HG02571 (cell line): Measurements from ENCODE around the gene ARV1.
"Not testable (repeated sequence)": the region's sequence is repeated elsewhere in the genome, so short reads cannot be mapped to it uniquely, and the experiment has no call there.

Source experiments
- ATAC-seq: cut with Tn5 transposase; IDR thresholded peaks from one replicate; pipeline ENCODE4 v1.9.1; 2021; ENCODE audit warnings: mild to moderate bottlenecking, moderate library complexity; ENCODE audit not compliant: unreplicated experiment

Gene ARV1

GRCh38 chr1:230976360-230976759 lies 2.5 kb upstream of the ARV1 start:
- ATAC-seq: no peak

GRCh38 chr1:230976825-230977747 lies 1.8 kb upstream of the ARV1 start:
- no peak for ATAC-seq

- peak; percentile 6 for ATAC-seq
Measured at GRCh38 chr1:230977761-230978490, 968 bp upstream of the ARV1 start.

- no peak for ATAC-seq
Measured at GRCh38 chr1:230979389-230979716, 459 bp downstream of the ARV1 start.

- no peak for ATAC-seq
Measured at GRCh38 chr1:230979952-230980351, 1.1 kb downstream of the ARV1 start.

GRCh38 chr1:230982696-230983095 lies 3.8 kb downstream of the ARV1 start:
- no peak for ATAC-seq

GRCh38 chr1:230983811-230984210 lies 4.9 kb downstream of the ARV1 start:
- ATAC-seq: no peak

- ATAC-seq: not testable (repeated sequence)
Measured at GRCh38 chr1:230984622-230985515, 6.0 kb downstream of the ARV1 start.

GRCh38 chr1:230985711-230986110 lies 6.8 kb downstream of the ARV1 start:
- no peak for ATAC-seq

- no peak for ATAC-seq
Measured at GRCh38 chr1:230986976-230987375, 8.1 kb downstream of the ARV1 start.

- ATAC-seq: no peak
Measured at GRCh38 chr1:230987448-230987847, 8.6 kb downstream of the ARV1 start.

GRCh38 chr1:230992100-230992774 lies 13.3 kb downstream of the ARV1 start:
- no peak for ATAC-seq

- no peak for ATAC-seq
Measured at GRCh38 chr1:230994860-230995259, 16.0 kb downstream of the ARV1 start.

GRCh38 chr1:231000201-231000600 lies 21.3 kb downstream of the ARV1 start:
- ATAC-seq: no peak

GRCh38 chr1:231000639-231001038 lies 21.7 kb downstream of the ARV1 start:
- ATAC-seq: no peak

- no peak for ATAC-seq
Measured at GRCh38 chr1:231001892-231002291, 23.0 kb downstream of the ARV1 start.

- not testable (repeated sequence) for ATAC-seq
Measured at GRCh38 chr1:231007535-231007934, 28.6 kb downstream of the ARV1 start.

GRCh38 chr1:231011360-231011759 lies 32.5 kb downstream of the ARV1 start:
- ATAC-seq: no peak

GRCh38 chr1:231011963-231012362 lies 33.1 kb downstream of the ARV1 start:
- no peak for ATAC-seq

- no peak for ATAC-seq
Measured at GRCh38 chr1:231013391-231014015, 34.6 kb downstream of the ARV1 start.
